HG03095 (cell line): Measurements from ENCODE around the gene TARDBP.
"Not testable (repeated sequence)": the region's sequence is repeated elsewhere in the genome, so short reads cannot be mapped to it uniquely, and the experiment has no call there.

Source experiments
- ATAC-seq: cut with Tn5 transposase; IDR thresholded peaks from one replicate; pipeline ENCODE4 v1.9.1; 2021; ENCODE audit warnings: moderate library complexity; ENCODE audit not compliant: unreplicated experiment

TARDBP gene

GRCh38 chr1:10992004-10992403 lies 20.4 kb upstream of the TARDBP start:
- ATAC-seq = not testable (repeated sequence)

DNA sequence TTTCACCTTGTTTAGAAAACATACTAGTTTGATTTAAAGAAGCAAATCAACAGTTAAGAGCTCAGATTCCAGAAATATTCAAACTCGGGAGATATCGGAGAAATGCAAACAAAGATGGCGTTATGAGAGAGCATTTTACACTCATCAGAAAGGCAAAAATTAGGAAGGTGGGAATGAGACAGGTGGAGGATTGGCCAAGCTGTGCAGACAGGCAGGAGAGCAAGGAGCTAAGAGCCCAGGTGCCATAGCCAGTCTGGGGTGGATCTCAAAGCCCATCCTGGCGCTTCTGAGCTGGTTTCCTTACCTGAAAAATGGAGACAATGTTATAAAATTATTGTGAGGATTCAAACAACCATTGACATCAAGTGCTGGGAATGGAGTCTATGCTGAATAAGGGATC lies 19.6 kb upstream of the TARDBP start:
- no peak for ATAC-seq

- ATAC-seq = no peak
Observed at GRCh38 chr1:10996100-10996499, 16.4 kb upstream of the TARDBP start.

DNA sequence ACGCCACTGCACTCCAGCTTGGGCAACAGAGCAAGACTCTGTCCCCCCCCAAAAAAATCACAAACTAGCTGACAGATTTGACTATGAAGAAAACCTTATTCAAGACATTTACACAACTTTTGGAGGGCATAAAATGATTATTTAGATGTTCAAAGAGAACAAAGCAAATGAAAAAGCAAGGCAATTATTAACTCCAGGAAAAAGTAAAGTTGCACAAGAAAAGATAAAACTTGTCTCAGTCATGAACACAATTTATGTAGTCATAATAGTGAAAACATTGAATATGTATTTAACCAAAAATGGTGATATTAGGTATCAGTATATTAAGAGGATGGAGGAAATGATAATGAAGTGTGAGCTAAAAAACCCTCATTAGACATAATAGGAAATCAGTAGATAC lies 11.9 kb upstream of the TARDBP start:
- no peak for ATAC-seq

DNA sequence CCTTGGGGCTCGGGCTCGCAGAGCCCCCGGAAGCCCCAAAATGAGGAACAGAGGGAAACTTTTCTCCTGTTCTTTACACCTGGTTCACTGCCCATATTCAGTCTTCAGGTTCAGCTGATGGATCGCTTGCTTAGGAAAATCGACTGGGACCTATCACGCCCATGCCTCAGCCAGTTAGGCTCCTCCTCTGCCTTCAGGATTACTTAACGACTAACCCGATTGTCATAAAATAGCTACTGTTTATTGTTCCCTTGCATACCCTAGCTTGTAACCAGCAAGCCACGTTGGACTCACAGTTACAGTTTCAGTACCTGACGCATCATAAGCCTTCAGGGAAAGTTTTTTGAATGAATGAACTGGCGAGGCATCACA lies 692 bp downstream of the TARDBP start:
- no peak for ATAC-seq

DNA sequence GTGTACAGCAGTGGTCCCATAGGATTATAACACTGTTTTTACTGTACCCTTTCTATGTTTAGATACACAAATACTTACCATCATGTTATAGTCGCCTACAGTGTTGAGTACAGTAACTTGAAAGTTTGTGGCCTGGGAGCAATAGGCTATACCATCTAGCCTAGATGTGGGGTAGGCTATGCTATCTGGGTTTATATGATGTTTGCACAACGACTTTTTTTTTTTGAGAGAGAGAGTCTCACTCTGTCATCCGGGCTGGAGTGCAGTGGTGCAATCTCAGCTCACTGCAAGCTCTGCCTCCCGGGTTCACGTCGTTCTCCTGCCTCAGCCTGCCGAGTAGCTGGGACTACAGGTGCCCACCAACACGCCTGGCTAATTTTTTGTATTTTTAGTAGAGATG lies 6.9 kb downstream of the TARDBP start:
- ATAC-seq = not testable (repeated sequence)

DNA sequence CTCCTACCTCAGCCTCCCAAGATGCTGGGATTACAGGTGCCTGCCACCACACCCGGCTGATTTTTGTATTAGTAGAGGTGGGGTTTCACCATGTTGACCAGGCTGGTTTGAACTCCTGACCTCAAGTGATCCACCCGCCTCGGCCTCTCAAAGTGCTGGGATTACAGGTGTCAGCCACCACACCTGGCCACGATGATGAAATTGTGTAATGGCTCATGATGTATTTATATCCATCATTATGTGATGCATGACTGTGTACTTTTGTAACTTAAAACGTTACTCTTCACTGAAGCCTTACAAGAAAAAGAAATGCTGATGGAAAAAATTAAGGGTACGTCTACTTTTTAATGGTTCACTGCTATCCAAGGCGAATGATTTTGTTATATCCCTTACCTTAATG lies 7.5 kb downstream of the TARDBP start:
- ATAC-seq = no peak

GRCh38 chr1:11023201-11023600 lies 10.7 kb downstream of the TARDBP start:
- no peak for ATAC-seq

DNA sequence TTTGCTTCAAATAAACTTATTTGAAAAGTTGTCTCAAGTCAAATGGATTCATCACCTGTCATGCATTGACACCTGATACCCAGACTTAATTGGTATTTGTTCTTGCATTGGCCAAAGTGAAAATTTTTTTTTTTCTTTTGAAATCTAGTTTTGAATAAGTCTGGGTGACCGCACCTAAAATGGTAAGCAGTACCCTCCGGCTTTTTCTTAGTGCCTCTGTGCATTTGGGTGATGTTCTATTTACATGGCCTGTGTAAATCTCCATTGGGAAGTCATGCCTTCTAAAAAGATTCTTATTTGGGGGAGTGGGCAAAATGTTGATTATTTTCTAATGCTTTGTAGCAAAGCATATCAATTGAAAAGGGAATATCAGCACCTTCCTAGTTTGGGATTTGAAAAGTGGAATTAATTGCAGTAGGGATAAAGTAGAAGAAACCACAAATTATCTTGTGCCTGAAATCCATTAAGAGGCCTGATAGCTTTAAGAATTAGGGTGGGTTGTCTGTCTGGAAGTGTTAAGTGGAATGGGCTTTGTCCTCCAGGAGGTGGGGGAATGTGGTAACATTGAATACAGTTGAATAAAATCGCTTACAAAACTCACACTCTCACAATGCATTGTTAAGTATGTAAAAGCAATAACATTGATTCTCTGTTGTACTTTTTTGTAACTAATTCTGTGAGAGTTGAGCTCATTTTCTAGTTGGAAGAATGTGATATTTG lies 11.9 kb downstream of the TARDBP start:
- ATAC-seq = no peak

GRCh38 chr1:11024874-11025203 lies 12.4 kb downstream of the TARDBP start:
- ATAC-seq = no peak

DNA sequence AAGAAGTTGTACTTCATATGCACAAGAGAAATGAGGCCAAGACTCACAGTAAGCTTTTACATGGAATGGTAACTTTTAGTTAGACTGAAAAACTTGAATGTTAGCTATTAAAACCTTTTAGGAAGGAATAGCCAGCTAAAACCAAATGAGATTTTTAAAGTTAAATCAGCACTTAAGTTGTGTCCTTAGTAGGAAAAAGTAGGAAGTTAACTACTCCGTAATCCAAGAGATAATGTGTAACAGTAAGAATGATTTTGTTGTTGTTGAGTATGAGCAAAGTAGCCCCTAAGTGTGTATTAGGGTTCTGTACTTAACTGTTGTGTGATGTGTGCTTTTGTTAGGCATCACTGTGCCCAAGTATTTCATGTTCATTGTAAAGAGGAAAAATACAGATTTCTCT lies 13.2 kb downstream of the TARDBP start:
- ATAC-seq = no peak

GRCh38 chr1:11026052-11026451 lies 13.6 kb downstream of the TARDBP start:
- ATAC-seq = no peak

GRCh38 chr1:11026903-11027302 lies 14.4 kb downstream of the TARDBP start:
- no peak for ATAC-seq

- ATAC-seq = no peak
Observed at GRCh38 chr1:11027316-11027715, 14.9 kb downstream of the TARDBP start.

DNA sequence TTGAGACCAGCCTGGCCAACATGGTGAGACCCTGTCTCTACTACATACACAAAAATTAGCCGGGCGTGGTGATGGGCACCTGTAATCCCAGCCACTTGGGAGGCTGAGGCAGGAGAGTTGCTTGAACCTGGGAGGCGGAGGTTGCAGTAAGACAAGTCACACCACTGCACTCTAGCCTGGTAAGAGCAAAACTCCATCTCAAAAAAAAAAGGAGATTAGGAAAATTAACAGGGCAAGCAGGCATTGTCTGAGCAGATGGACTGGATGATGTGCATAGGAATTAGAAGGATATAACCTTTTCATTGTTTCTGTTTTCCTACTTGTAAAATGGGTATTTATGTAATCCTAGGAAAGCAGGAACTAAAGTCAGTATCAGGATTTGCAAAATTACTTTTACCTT lies 15.6 kb downstream of the TARDBP start:
- no peak for ATAC-seq

- ATAC-seq = no peak
Observed at GRCh38 chr1:11030865-11031264, 18.4 kb downstream of the TARDBP start.

DNA sequence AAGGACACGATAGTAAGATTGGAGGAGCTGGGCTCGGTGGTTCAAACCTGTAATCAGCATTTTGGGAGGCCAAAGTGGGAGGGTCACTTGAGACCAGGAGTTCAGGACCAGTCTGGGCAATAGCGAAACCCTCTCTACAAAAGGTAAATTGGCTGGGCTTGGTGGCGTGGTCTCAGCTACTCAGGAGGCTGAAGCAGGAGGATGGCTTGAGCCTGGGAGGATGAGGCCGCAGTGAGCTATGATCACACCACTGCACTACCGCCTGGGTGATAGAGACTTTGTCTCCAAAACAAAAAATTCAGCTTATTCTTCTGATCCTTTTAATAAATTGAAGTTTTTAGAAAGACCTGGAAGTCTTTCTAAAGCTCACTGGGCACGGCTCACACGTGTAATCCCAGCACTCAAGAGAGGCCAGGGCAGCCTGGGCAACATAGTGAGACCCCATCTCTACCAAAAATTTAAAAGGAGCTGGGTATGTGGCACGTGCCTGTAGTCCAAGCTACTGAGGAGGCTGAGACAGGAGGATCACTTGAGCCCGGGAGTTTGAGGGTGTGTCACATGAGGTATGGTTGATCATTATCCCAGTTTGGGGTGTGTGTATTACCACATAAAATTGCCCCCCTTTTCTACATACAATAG lies 19.3 kb downstream of the TARDBP start:
- ATAC-seq = no peak

DNA sequence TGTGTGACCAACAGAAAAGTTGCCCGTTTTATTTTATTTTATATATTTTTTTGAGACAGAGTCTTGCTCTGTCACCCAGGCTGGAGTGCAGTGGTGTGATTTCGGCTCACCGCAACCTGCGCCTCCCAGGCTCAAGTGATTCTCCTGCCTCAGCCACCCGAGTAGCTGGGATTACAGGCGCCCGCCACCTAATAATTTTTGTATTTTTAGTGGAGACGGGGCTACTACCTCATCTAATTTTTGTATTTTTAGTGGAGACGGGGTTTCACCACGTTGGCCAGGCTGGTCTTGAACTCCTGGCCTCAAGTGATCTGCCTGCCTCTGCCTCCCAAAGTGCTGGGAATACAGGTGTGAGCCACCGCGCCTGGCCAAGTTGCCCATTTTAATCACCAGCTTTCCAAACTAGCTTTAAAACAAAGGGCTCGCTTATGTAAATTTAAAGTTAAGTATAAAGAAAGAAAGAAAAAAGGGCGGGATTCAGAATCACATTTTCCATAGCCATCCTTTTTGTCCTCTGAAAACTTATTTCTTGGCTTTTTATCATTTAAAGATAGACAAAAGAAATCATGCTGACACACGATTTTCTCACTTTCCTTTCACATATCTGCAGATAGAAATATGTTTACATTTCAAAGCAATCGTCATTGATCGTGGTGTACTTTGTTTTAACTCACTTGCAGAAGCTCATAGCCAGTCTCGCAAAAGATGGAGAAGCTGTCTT lies 24.7 kb downstream of the TARDBP start:
- not testable (repeated sequence) for ATAC-seq

DNA sequence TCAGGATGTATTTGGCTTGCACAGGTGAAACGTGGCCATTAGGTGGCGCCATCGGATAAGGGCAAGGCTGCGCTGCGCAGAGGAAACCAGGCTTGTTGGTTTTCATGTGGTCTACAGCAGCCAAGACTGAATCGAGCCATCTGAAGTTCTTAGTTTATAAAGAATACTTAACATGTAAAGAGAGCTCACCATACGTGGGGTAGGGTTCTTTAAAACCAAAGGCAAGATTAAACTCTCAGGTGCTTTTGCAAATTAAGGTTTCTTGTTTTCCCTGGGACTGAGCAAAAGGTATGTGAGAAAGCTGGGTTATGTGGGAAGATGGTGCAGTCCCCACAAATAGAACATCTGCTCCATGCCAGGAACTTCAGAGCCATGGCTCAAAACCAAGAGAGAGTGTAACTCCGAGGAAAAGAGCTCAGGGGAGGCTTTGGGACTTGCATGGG lies 25.3 kb downstream of the TARDBP start:
- ATAC-seq = no peak

DNA sequence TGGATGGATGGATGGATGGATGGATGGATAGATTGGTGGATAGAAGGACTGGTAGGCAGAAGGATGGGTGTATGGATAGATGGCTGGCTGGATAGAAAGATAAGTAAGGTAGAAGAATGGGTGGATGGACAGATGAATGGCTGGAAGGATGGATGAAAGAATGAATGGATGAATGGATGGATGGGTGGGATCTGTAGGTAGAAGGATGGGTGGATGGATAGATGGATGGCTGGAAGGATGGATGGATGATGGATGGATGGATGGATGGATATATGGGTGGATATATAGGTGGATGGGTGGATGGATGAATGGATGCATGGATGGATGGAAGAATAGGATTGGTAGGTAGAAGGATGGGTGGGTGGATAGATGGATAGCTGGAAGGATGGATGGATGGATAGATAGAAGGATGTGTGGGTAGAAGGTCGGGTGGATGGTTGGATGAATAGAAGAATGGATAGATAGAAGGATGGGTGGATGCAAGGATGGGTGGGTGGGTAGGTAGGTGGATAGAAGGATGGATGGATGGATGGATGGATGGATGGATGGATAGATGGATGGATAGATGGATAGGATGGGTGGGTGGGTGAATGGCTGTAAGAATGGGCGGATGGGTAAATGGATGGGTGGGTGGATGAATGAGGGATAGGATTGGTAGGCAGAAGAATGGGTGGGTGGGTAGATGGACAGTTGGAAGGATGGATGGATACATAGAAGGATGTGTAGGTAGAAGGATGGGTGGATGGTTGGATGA lies 27.1 kb downstream of the TARDBP start:
- no peak for ATAC-seq

- ATAC-seq = not testable (repeated sequence)
Observed at GRCh38 chr1:11040105-11040429, 27.6 kb downstream of the TARDBP start.

GRCh38 chr1:11041048-11041447 lies 28.6 kb downstream of the TARDBP start:
- ATAC-seq = no peak
